Measurements from ENCODE around the gene SETD9. TPM values are rescaled to one million over a fixed set of nuclear protein-coding genes. Genes with fewer than 3 reads are reported as not detected.

SETD9 gene
- total and polyA plus RNA-seq, 2 of the 13 experiments (the other 11 are each of a cell fraction or from before 2014, with no cell fraction given), result 4.8 to 17.8 TPM

- TF ChIP-seq ZNF280D (CRISPR knock-in tag; IDR thresholded peaks at IDR 0.05), result 0 out of 2 replicates have a peak, but pooled peaks have one; percentile 47
- peak; percentile 46; the same call in 1 of the 2 replicates for TF ChIP-seq TSC22D2 (CRISPR knock-in tag; IDR thresholded peaks at IDR 0.05; ENCODE audit: borderline replicate concordance)
- TF ChIP-seq KLF6 (CRISPR knock-in tag; IDR thresholded peaks at IDR 0.05), result peak; percentile 62
- peak; percentile 84 for TF ChIP-seq TAF1 (CRISPR knock-in tag; IDR thresholded peaks at IDR 0.05)
- TF ChIP-seq NR3C1 (CRISPR knock-in tag; IDR thresholded peaks at IDR 0.05), result no peak
- TF ChIP-seq HDAC6 (IDR thresholded peaks at IDR 0.05; ENCODE audit: low read depth, low read length), result no peak
- TF ChIP-seq BORCS8-MEF2B (CRISPR knock-in tag; IDR thresholded peaks at IDR 0.05), result peak; percentile 9; the same call in 1 of the 2 replicates
- TF ChIP-seq UBTF (CRISPR knock-in tag; IDR thresholded peaks at IDR 0.05), result peak; percentile 90
- TF ChIP-seq BCL6 (CRISPR knock-in tag; IDR thresholded peaks at IDR 0.05), result peak; percentile 34
- TF ChIP-seq MYC (CRISPR knock-in tag; IDR thresholded peaks at IDR 0.05; ENCODE audit: borderline replicate concordance), result peak; percentile 79; the same call in 1 of the 2 replicates
- no peak for TF ChIP-seq ZNF484 (CRISPR knock-in tag; IDR thresholded peaks at IDR 0.05; ENCODE audit: borderline replicate concordance, low read depth)
- 0 out of 2 replicates have a peak, but pooled peaks have one; percentile 23 for TF ChIP-seq HNRNPL (IDR thresholded peaks at IDR 0.05; ENCODE audit: low read depth, low read length)
- peak; percentile 82 for TF ChIP-seq XRCC5 (optimal IDR thresholded peaks at IDR 0.05; ENCODE audit: low read length)
- TF ChIP-seq POLR2A (IDR thresholded peaks at IDR 0.05; ENCODE audit: insufficient read depth in 1 of 2, low read depth in 2 of 2, low read length in 2 of 2), result peak; percentile 91 to 98
- TF ChIP-seq ZNF263 (CRISPR knock-in tag; IDR thresholded peaks at IDR 0.05), result peak; percentile 3; the same call in 1 of the 2 replicates
- 0 out of 2 replicates have a peak, but pooled peaks have one; percentile 18 for TF ChIP-seq ZNF878 (CRISPR knock-in tag; IDR thresholded peaks at IDR 0.05)
- TF ChIP-seq ZNF788 (CRISPR knock-in tag; IDR thresholded peaks at IDR 0.05; ENCODE audit: borderline replicate concordance), result peak; percentile 8; the same call in 1 of the 2 replicates
- TF ChIP-seq SALL2 (CRISPR knock-in tag; IDR thresholded peaks at IDR 0.05), result peak; percentile 57; the same call in 1 of the 2 replicates
- TF ChIP-seq HOXD1 (CRISPR knock-in tag; IDR thresholded peaks at IDR 0.05), result 0 out of 2 replicates have a peak, but pooled peaks have one; percentile 18
- no peak for TF ChIP-seq ZBTB44 (CRISPR knock-in tag; IDR thresholded peaks at IDR 0.05)
- 0 out of 4 replicates have a peak, but pooled peaks of 1 of the 2 experiments have one; percentile 25 for TF ChIP-seq NR2F1 (CRISPR knock-in tag; IDR thresholded peaks at IDR 0.05)
- TF ChIP-seq RAD51 (IDR thresholded peaks at IDR 0.05; ENCODE audit: borderline replicate concordance), result no peak
- TF ChIP-seq KLF11 (CRISPR knock-in tag; IDR thresholded peaks at IDR 0.05), result peak; percentile 63; the same call in 1 of the 2 replicates
Observed at GRCh38 chr5:56909294-56910209, at the start of gene SETD9 (continued).

Data from HepG2 (cell line).